H1 (cell line): ENCODE measurements around the gene PAQR5. TPM values are rescaled to one million over a fixed set of nuclear protein-coding genes. Genes with fewer than 3 reads are reported as not detected.
A peak's percentile ranks its signal among the peaks of the same experiment; 100 is the strongest.

Source experiments
- CTCF ChIA-PET: fragments of 300-600 bp; sonication (Branson Sonifier 250); formaldehyde crosslinking; loops from one replicate; lab custom pipeline; 2021; ENCODE audit not compliant: partially characterized antibody; lab: Charles Lee
- POLR2A ChIA-PET: fragments of 300-600 bp; sonication (Branson Sonifier 250); formaldehyde crosslinking; loops from one replicate; lab custom pipeline; 2021; ENCODE audit warnings: inconsistent platforms; ENCODE audit not compliant: partially characterized antibody; lab: Charles Lee
- DNase-seq, 2 experiments: peaks; one replicate each; pipeline versions ENCODE4 v3.0.0 to v3.0.0-alpha.2; 2010 to 2022; ENCODE audit warnings: low spot score in 2 of 2, low read depth in 1 of 2, mixed read lengths in 1 of 2
- FAIRE-seq: peaks from 2 replicates; lab custom pipeline; 2011; peaks lifted over from hg19 to GRCh38; lab: Jason Lieb, UNC
- H2AFZ ChIP-seq: 2 replicates; pipeline ENCODE4 v1.8.1; 2012; ENCODE audit warnings: low read length, inconsistent platforms
- H2AK5ac ChIP-seq: 2 replicates; pipeline ENCODE4 v1.6.1; 2013; ENCODE audit warnings: low read depth, low read length
- H2BK120ac ChIP-seq: replicated peaks from 2 replicates; pipeline ENCODE3; 2013; ENCODE audit warnings: low read depth, low read length, inconsistent platforms
- H2BK12ac ChIP-seq: 2 replicates; pipeline ENCODE4 v1.6.1; 2013; ENCODE audit warnings: low read depth, low read length
- H2BK15ac ChIP-seq: 2 replicates; pipeline ENCODE4 v1.6.1; 2013; ENCODE audit warnings: low read length
- H2BK20ac ChIP-seq: 2 replicates; pipeline ENCODE4 v1.6.1; 2013; ENCODE audit warnings: low read length
- H2BK5ac ChIP-seq: 2 replicates; pipeline ENCODE4 v1.6.1; 2013; ENCODE audit warnings: low read depth, low read length
- H3K14ac ChIP-seq: 2 replicates; pipeline ENCODE4 v1.6.1; 2013; ENCODE audit warnings: inconsistent platforms; ENCODE audit not compliant: insufficient read length
- H3K18ac ChIP-seq: 2 replicates; pipeline ENCODE4 v1.6.1; 2013; ENCODE audit warnings: low read length; ENCODE audit errors: extremely low read depth
- H3K23ac ChIP-seq: 2 replicates; pipeline ENCODE4 v1.6.1; 2013; ENCODE audit warnings: inconsistent platforms; ENCODE audit not compliant: insufficient read length
- H3K23me2 ChIP-seq: 2 replicates; pipeline ENCODE4 v1.6.1; 2013; ENCODE audit warnings: low read depth, low read length
- H3K27ac ChIP-seq: 2 replicates; pipeline ENCODE4 v1.6.1; 2011; ENCODE audit warnings: low read depth, low read length, inconsistent platforms
- H3K27me3 ChIP-seq, 4 experiments: replicated peaks in 1 of 4; 1 replicate in 1 of 4; 2 replicates in 3 of 4; pipeline versions ENCODE4 v1.6.1 to v1.8.1; 2011 to 2013; ENCODE audit warnings: low read length in 3 of 4, mild to moderate bottlenecking in 3 of 4, inconsistent platforms in 2 of 4, mixed read lengths in 2 of 4, moderate library complexity in 1 of 4; ENCODE audit not compliant: control insufficient read depth in 3 of 4, insufficient read depth in 3 of 4; ENCODE audit errors: extremely low read depth in 1 of 4
- H3K36me3 ChIP-seq, 4 experiments: 2 replicates each; pipeline versions ENCODE4 v1.6.1 to v1.8.1; 2011 to 2013; ENCODE audit warnings: mild to moderate bottlenecking in 4 of 4, low read length in 3 of 4, moderate library complexity in 2 of 4, control low read depth in 1 of 4, inconsistent platforms in 1 of 4; ENCODE audit not compliant: insufficient read depth in 4 of 4, control insufficient read depth in 2 of 4
- H3K4ac ChIP-seq: replicated peaks from 2 replicates; pipeline ENCODE3; 2013; ENCODE audit warnings: low read length, low read depth, mixed read lengths, inconsistent platforms; ENCODE audit not compliant: insufficient read length
- H3K4me1 ChIP-seq, 4 experiments: replicated peaks in 1 of 4; 1 replicate in 1 of 4; 2 replicates in 3 of 4; pipeline versions ENCODE4 v1.6.1 to v1.8.1; 2011 to 2013; ENCODE audit warnings: low read length in 3 of 4, inconsistent platforms in 2 of 4, mixed read lengths in 1 of 4; ENCODE audit not compliant: insufficient read depth in 4 of 4, control insufficient read depth in 3 of 4
- H3K4me2 ChIP-seq, 2 experiments: 2 replicates each; pipeline versions ENCODE4 v1.6.1 to v1.8.1; 2011 to 2013; ENCODE audit warnings: low read depth in 2 of 2, low read length in 2 of 2, control low read depth in 1 of 2, inconsistent platforms in 1 of 2, mild to moderate bottlenecking in 1 of 2; ENCODE audit not compliant: insufficient read depth in 1 of 2
- H3K4me3 ChIP-seq, 4 experiments: fragments of 200-600, 300-600 bp in 1 of 4; sonication (generic), shearing (Covaris generic), sonication (Bioruptor Twin) in 1 of 4; 2 replicates each; pipeline versions ENCODE4 v1.5.1 to v1.8.1; 2011 to 2016; ENCODE audit warnings: low read length in 4 of 4, low read depth in 3 of 4, control low read depth in 2 of 4, inconsistent platforms in 2 of 4, mild to moderate bottlenecking in 2 of 4, mixed read lengths in 1 of 4, moderate library complexity in 1 of 4; ENCODE audit not compliant: insufficient read depth in 2 of 4; ENCODE audit errors: extremely low read depth in 1 of 4
- H3K56ac ChIP-seq: replicated peaks from 2 replicates; pipeline ENCODE3; 2013; ENCODE audit warnings: low read depth, mild to moderate bottlenecking, mixed read lengths, low read length, inconsistent platforms; ENCODE audit not compliant: insufficient read length
- H3K79me1 ChIP-seq: 2 replicates; pipeline ENCODE4 v1.6.1; 2013; ENCODE audit warnings: low read depth, low read length, control low read depth
- H3K79me2 ChIP-seq, 2 experiments: 2 replicates each; pipeline versions ENCODE4 v1.6.1 to v1.8.1; 2012 to 2013; ENCODE audit warnings: low read length in 2 of 2, mild to moderate bottlenecking in 2 of 2, inconsistent platforms in 1 of 2; ENCODE audit not compliant: insufficient read depth in 2 of 2, control insufficient read depth in 1 of 2
- H3K9ac ChIP-seq, 4 experiments: replicated peaks in 1 of 4; 1 replicate in 1 of 4; 2 replicates in 3 of 4; pipeline versions ENCODE4 v1.6.1 to v1.8.1; 2011 to 2013; ENCODE audit warnings: low read depth in 3 of 4, low read length in 3 of 4, control low read depth in 2 of 4, mild to moderate bottlenecking in 2 of 4, moderate library complexity in 2 of 4, inconsistent platforms in 1 of 4; ENCODE audit errors: extremely low read depth in 1 of 4
- H3K9me3 ChIP-seq, 2 experiments: 2 replicates each; pipeline versions ENCODE4 v1.6.1 to v1.8.1; 2012 to 2013; ENCODE audit warnings: mild to moderate bottlenecking in 2 of 2, moderate library complexity in 2 of 2, control low read depth in 1 of 2, inconsistent platforms in 1 of 2, low read depth in 1 of 2, low read length in 1 of 2, mixed read lengths in 1 of 2; ENCODE audit not compliant: insufficient read depth in 2 of 2
- H4K20me1 ChIP-seq, 2 experiments: replicated peaks in 1 of 2; 2 replicates each; pipeline versions ENCODE3 to v1.8.1; 2011 to 2013; ENCODE audit warnings: inconsistent platforms in 2 of 2, low read length in 2 of 2, mild to moderate bottlenecking in 1 of 2; ENCODE audit not compliant: insufficient read depth in 2 of 2, control insufficient read depth in 1 of 2
- H4K5ac ChIP-seq: 2 replicates; pipeline ENCODE4 v1.6.1; 2013; ENCODE audit warnings: low read length, low read depth, mixed read lengths, inconsistent platforms; ENCODE audit not compliant: insufficient read length
- H4K8ac ChIP-seq: 2 replicates; pipeline ENCODE4 v1.8.0; 2013; ENCODE audit warnings: mild to moderate bottlenecking, moderate library complexity, low read length, inconsistent platforms; ENCODE audit not compliant: insufficient read depth; ENCODE audit errors: extremely low read depth
- H4K91ac ChIP-seq: replicated peaks from 2 replicates; pipeline ENCODE3; 2013; ENCODE audit warnings: low read length, mixed read lengths, inconsistent platforms; ENCODE audit not compliant: insufficient read length
- CEBPB ChIP-seq: IDR thresholded peaks from 2 replicates; pipeline ENCODE4 v1.6.1; 2012; ENCODE audit warnings: low read depth, low read length
- CTBP2 ChIP-seq: IDR thresholded peaks from 2 replicates; pipeline ENCODE4 v1.7.0; 2011; ENCODE audit warnings: borderline replicate concordance, mild to moderate bottlenecking, moderate library complexity, mixed read lengths, low read length; ENCODE audit not compliant: insufficient read depth, insufficient read length
- E2F6 ChIP-seq: IDR thresholded peaks from 2 replicates; pipeline ENCODE4 v1.6.1; 2012; ENCODE audit warnings: inconsistent platforms
- JUN ChIP-seq: IDR thresholded peaks from 2 replicates; pipeline ENCODE4 v1.6.1; 2011; ENCODE audit warnings: low read depth, mild to moderate bottlenecking, improper control_type of control experiment, low read length
- JUND ChIP-seq: IDR thresholded peaks from 2 replicates; pipeline ENCODE4 v1.6.1; 2011; ENCODE audit warnings: mild to moderate bottlenecking, improper control_type of control experiment, low read length
- KDM5A ChIP-seq: fragments of 200-600 bp; IDR thresholded peaks from 2 replicates; pipeline ENCODE4 v1.7.1; 2012; ENCODE audit warnings: mild to moderate bottlenecking, low read length, inconsistent platforms, mixed read lengths
- NANOG ChIP-seq: IDR thresholded peaks from 2 replicates; pipeline ENCODE4 v1.6.1; 2011; ENCODE audit warnings: low read length, low read depth, mild to moderate bottlenecking, inconsistent platforms; ENCODE audit not compliant: insufficient read depth, poor library complexity, severe bottlenecking
- POLR2A ChIP-seq, 2 experiments: IDR thresholded peaks; 1 replicate in 1 of 2; 2 replicates in 1 of 2; pipeline ENCODE4 v1.6.1; 2011; ENCODE audit warnings: low read depth in 2 of 2, low read length in 2 of 2, mild to moderate bottlenecking in 2 of 2; ENCODE audit errors: control extremely low read depth in 1 of 2
- POU5F1 ChIP-seq: IDR thresholded peaks from 2 replicates; pipeline ENCODE4 v1.6.1; 2011; ENCODE audit warnings: low read depth, mild to moderate bottlenecking, low read length, moderate library complexity
- SAP30 ChIP-seq: fragments of 300-600 bp; sonication (generic); IDR thresholded peaks from 2 replicates; pipeline ENCODE4 v1.7.1; 2012; ENCODE audit warnings: low read length, moderate library complexity, mild to moderate bottlenecking, inconsistent platforms; ENCODE audit not compliant: insufficient read depth, insufficient replicate concordance
- ZNF274 ChIP-seq: IDR thresholded peaks from 2 replicates; pipeline ENCODE4 v1.7.0; 2012; ENCODE audit warnings: low read length, borderline replicate concordance; ENCODE audit errors: extremely low read depth
- WGBS, 2 experiments: shearing (Covaris generic) in 1 of 2; methylation state at CpG; one replicate each; pipeline versions ENCODE4 v1.1.6 to v1.1.7; 2013 to 2015; ENCODE audit warnings: low lambda C conversion rate in 2 of 2, mixed read lengths in 2 of 2, inconsistent platforms in 1 of 2, low coverage in 1 of 2, missing lambda C conversion rate in 1 of 2; ENCODE audit not compliant: insufficient replicate concordance in 2 of 2, insufficient coverage in 1 of 2, insufficient read length in 1 of 2; ENCODE audit errors: extremely low coverage in 1 of 2, missing lambda C conversion rate in 1 of 2; 5-methylcytosine and 5-hydroxymethylcytosine counted together
- polyA plus RNA-seq, 7 experiments: library from polyadenylated mRNA; depleted of rRNA in 3 of 7; stranded (reverse) in 5 of 7; unstranded in 2 of 7; fragments of >200 nt in 5 of 7; fragments of 200-250 nt in 2 of 7; gene quantifications; 1 replicate in 5 of 7; 2 replicates in 1 of 7; 4 replicates in 1 of 7; pipeline versions ENCODE4 v1.2.1 to v1.2.3, GENCODE V29; 2011 to 2013; ENCODE audit warnings: missing spikeins in 2 of 7, mixed read lengths in 2 of 7
- total RNA-seq: library from RNA; stranded (reverse); fragmentation: NEBNext Ultra II Directional; extraction: Animal tissue kit (Norgen Biotek cat#: 25700); gene quantifications from 2 replicates; pipeline ENCODE4 v1.2.1, GENCODE V29; 2021

PAQR5 gene
- total and polyA plus RNA-seq, 2 of the 8 experiments (the other 6 are each of a cell fraction or from before 2014, with no cell fraction given), result 8.7 to 18.1 TPM

- Histone ChIP-seq H4K91ac (no peak overlapping the region), H3K27ac (no peak overlapping the region), H3K9me3 (no peaks in the 10 kb centered on the region), H3K23ac (no peak overlapping the region), H3K4me3 (no peak overlapping the region), H2AK5ac (no peak overlapping the region; the same call in 1 of the 2 replicates), H3K4me1 (peaks cover 0 to 6% (median 3%) of the 10 kb centered on the region in 4 experiments; a peak in 4 of 7 replicates), H3K56ac (no peak overlapping the region), H2BK20ac (no peak overlapping the region), H3K79me1 (no peaks in the 10 kb centered on the region), H4K5ac (no peak overlapping the region), H3K79me2 (no peaks in the 10 kb centered on the region), H3K18ac (no peak overlapping the region), H4K8ac (no peak overlapping the region), H3K27me3 (no peaks in the 10 kb centered on the region), H4K20me1 (peaks cover 0 to 1% of the 10 kb centered on the region in 2 experiments), H3K4ac (no peak overlapping the region), H3K36me3 (no peaks in the 10 kb centered on the region), H3K9ac (no peak overlapping the region), H2BK12ac (0 out of 2 replicates have a peak overlapping the region, but pooled peaks have one; percentile 68)
- no peak for FAIRE-seq
- 83% methylated on average over 7 of the region's 7 CpGs; no CpG with 5 or more reads in 1 of the 2 experiments for WGBS, 2 experiments
- TF ChIP-seq KDM5A (no peak), ZNF274 (no peak), CTBP2 (no peak), JUN (no peak), JUND (no peak), POU5F1 (no peak), E2F6 (no peak), POLR2A (IDR thresholded peaks at IDR 0.05; ENCODE audit: control extremely low read depth in 1 of 2, low read depth in 2 of 2, low read length in 2 of 2) (no peak), CEBPB (no peak), SAP30 (no peak), NANOG (no peak)
- TF ChIP-seq, all 59 proteins: peak for 0
- Histone ChIP-seq H2BK15ac (peak overlapping the region; percentile 46; the same call in 1 of the 2 replicates), H2AFZ (no peak overlapping the region), H3K14ac (no peak overlapping the region), H2BK5ac (peak overlapping the region; percentile 16; the same call in 1 of the 2 replicates), H2BK120ac (no peak overlapping the region), H3K23me2 (no peaks in the 10 kb centered on the region), H3K4me2 (no peak overlapping the region)
- ChIA-PET POLR2A (no interaction called here), CTCF (interaction anchor here (0.6 to 4.7 kb wide), 6 partner anchors 9 to 233 kb away, joined by 3 to 24 read pairs (median 4); no protein-coding TSS in a partner anchor)
- DNase-seq, result no peak
These were observed 19.3 kb downstream of the PAQR5 start for GRCh38 chr15:69318033-69318432.
